K562 (cell line): ENCODE results near the gene NPFFR1. TPM values are rescaled to one million over a fixed set of nuclear protein-coding genes. Genes with fewer than 3 reads are reported as not detected.

ENCODE experiments used
- ATAC-seq: fragments of 200-7000 bp; cut with Tn5 transposase; 3 replicates; pipeline ENCODE4 v1.9.1; 2020; ENCODE audit warnings: moderate library complexity
- BruUV-seq: library from RNA; stranded (reverse); fragments of 400-500 nt; replicated peaks from 2 replicates; lab custom pipeline; 2021; lab: Mats Ljungman, UMichigan
- CTCF ChIA-PET: fragments of 300-600 bp; formaldehyde crosslinking; extraction: SDS; loops from one replicate; lab custom pipeline; 2021; ENCODE audit warnings: low intra/inter-chr PET ratio; lab: Yijun Ruan, JAX
- POLR2A ChIA-PET: fragments of 300-600, 350-650 bp; sonication (Branson Sonifier 250); formaldehyde crosslinking; extraction: SDS; loops from one replicate; lab custom pipeline; 2021; ENCODE audit warnings: antibody characterized with exemption, inconsistent platforms; lab: Yijun Ruan, JAX
- DNase-seq, 4 experiments: peaks; one replicate each; pipeline versions ENCODE4 v3.0.0 to v3.0.0-alpha.2; 2011 to 2018; ENCODE audit warnings: low spot score in 3 of 4, mixed read lengths in 3 of 4; ENCODE audit errors: extremely low read depth in 1 of 4
- FAIRE-seq: peaks from 2 replicates; lab custom pipeline; 2011; peaks lifted over from hg19 to GRCh38; lab: Jason Lieb, UNC
- H2AFZ ChIP-seq: 2 replicates; pipeline ENCODE4 v1.6.0; 2011; ENCODE audit warnings: low read depth, low read length, control low read depth, inconsistent platforms
- H3K27ac ChIP-seq: fragments of 200-600 bp; 3 replicates; pipeline ENCODE4 v1.8.0; 2011; ENCODE audit warnings: low read depth, mild to moderate bottlenecking, control low read depth, inconsistent platforms, low read length, moderate library complexity, mixed read lengths; ENCODE audit errors: extremely low read depth
- H3K27me3 ChIP-seq, 2 experiments: fragments of 300-600 bp in 1 of 2; 2 replicates in 1 of 2; 3 replicates in 1 of 2; pipeline versions ENCODE4 v1.6.0 to v1.8.0; 2011; ENCODE audit warnings: inconsistent platforms in 2 of 2, low read length in 2 of 2, mild to moderate bottlenecking in 1 of 2, mixed read lengths in 1 of 2, moderate library complexity in 1 of 2; ENCODE audit not compliant: control insufficient read depth in 2 of 2, insufficient read depth in 2 of 2
- H3K36me3 ChIP-seq: fragments of 300-600 bp; 3 replicates; pipeline ENCODE4 v1.8.0; 2011; ENCODE audit warnings: mild to moderate bottlenecking, low read length, inconsistent platforms; ENCODE audit not compliant: control insufficient read depth, insufficient read depth
- H3K4me1 ChIP-seq, 2 experiments: fragments of 200-600 bp in 1 of 2; replicated peaks in 1 of 2; 2 replicates in 1 of 2; 3 replicates in 1 of 2; pipeline versions ENCODE4 v1.5.1 to v1.8.0; 2011; ENCODE audit warnings: inconsistent platforms in 2 of 2, low read length in 2 of 2, mild to moderate bottlenecking in 1 of 2, mixed read lengths in 1 of 2, moderate library complexity in 1 of 2; ENCODE audit not compliant: control insufficient read depth in 2 of 2, insufficient read depth in 2 of 2
- H3K4me2 ChIP-seq: 2 replicates; pipeline ENCODE4 v1.6.1; 2011; ENCODE audit warnings: low read length, control low read depth, inconsistent platforms, mixed read lengths; ENCODE audit not compliant: insufficient read depth
- H3K4me3 ChIP-seq: fragments of 200-600 bp; sonication (generic), shearing (Covaris generic); 2 replicates; pipeline ENCODE4 v1.5.1; 2016; ENCODE audit warnings: control low read depth, inconsistent platforms
- H3K79me2 ChIP-seq: fragments of 200-600 bp; 3 replicates; pipeline ENCODE4 v1.8.0; 2011; ENCODE audit warnings: low read length, inconsistent platforms; ENCODE audit not compliant: control insufficient read depth, insufficient read depth
- H3K9ac ChIP-seq, 2 experiments: 2 replicates each; pipeline versions ENCODE4 v1.6.0 to v1.6.1; 2011; ENCODE audit warnings: low read depth in 2 of 2, low read length in 2 of 2, control low read depth in 1 of 2, inconsistent platforms in 1 of 2, mild to moderate bottlenecking in 1 of 2, mixed read lengths in 1 of 2; ENCODE audit not compliant: insufficient read depth in 1 of 2
- H3K9me1 ChIP-seq: one replicate; pipeline ENCODE4 v1.6.0; 2011; ENCODE audit warnings: inconsistent platforms, mild to moderate bottlenecking, low read length, moderate library complexity; ENCODE audit not compliant: control insufficient read depth, insufficient read depth
- H3K9me3 ChIP-seq: replicated peaks from 2 replicates; pipeline ENCODE4 v1.5.1; 2011; ENCODE audit warnings: low read depth, low read length, inconsistent platforms; ENCODE audit not compliant: control insufficient read depth, insufficient read depth
- H4K20me1 ChIP-seq: replicated peaks from 2 replicates; pipeline ENCODE4 v1.6.1; 2011; ENCODE audit warnings: low read length, inconsistent platforms, mixed read lengths; ENCODE audit not compliant: control insufficient read depth, insufficient read depth
- CCNT2 ChIP-seq: IDR thresholded peaks from 2 replicates; pipeline ENCODE4 v1.6.1; 2011; ENCODE audit warnings: borderline replicate concordance, low read depth, mild to moderate bottlenecking, moderate library complexity, mixed read lengths, low read length; ENCODE audit not compliant: insufficient read length; ENCODE audit errors: extremely low read depth
- ELF1 ChIP-seq: fragments of 200-800 bp; sonication (Bioruptor generic); IDR thresholded peaks from 2 replicates; pipeline ENCODE4 v1.6.1; 2016; ENCODE audit warnings: missing genetic modification characterization, missing compliant biosample characterization
- FUS ChIP-seq: fragments of 200-400 bp; formaldehyde crosslinking; optimal IDR thresholded peaks from 2 replicates; pipeline ENCODE3; 2017; ENCODE audit warnings: low read depth, low read length
- HDAC6 ChIP-seq: IDR thresholded peaks from 2 replicates; pipeline ENCODE4 v1.6.1; 2012; ENCODE audit warnings: low read depth, mild to moderate bottlenecking, control low read depth, inconsistent platforms, low read length, moderate library complexity
- HDAC8 ChIP-seq: fragments of 450-650 bp; IDR thresholded peaks from 2 replicates; pipeline ENCODE4 v1.6.1; 2016; ENCODE audit warnings: mild to moderate bottlenecking, missing genetic modification characterization, moderate library complexity, missing compliant biosample characterization
- ILF3 ChIP-seq: fragments of 450-650 bp; IDR thresholded peaks from 2 replicates; pipeline ENCODE4 v1.6.1; 2018; ENCODE audit warnings: antibody characterized with exemption, mild to moderate bottlenecking, moderate library complexity, borderline replicate concordance
- NR1H2 ChIP-seq: sonication (generic); formaldehyde crosslinking; IDR thresholded peaks from 2 replicates; pipeline ENCODE4 v1.4.0; 2020; ENCODE audit warnings: mild to moderate bottlenecking, missing genetic modification reagents
- SREBF2 ChIP-seq: sonication (generic); formaldehyde crosslinking; IDR thresholded peaks from 2 replicates; pipeline ENCODE4 v1.4.0; 2020; ENCODE audit warnings: mild to moderate bottlenecking, missing genetic modification reagents
- TAF15 ChIP-seq: fragments of 200-400 bp; formaldehyde crosslinking; IDR thresholded peaks from 2 replicates; pipeline ENCODE4 v1.6.1; 2017; ENCODE audit warnings: mild to moderate bottlenecking, low read depth, low read length, moderate library complexity
- ZNF217 ChIP-seq: sonication (generic); formaldehyde crosslinking; IDR thresholded peaks from 2 replicates; pipeline ENCODE4 v1.8.0; 2022; ENCODE audit warnings: mild to moderate bottlenecking, missing genetic modification reagents
- ZNF431 ChIP-seq: sonication (generic); formaldehyde crosslinking; IDR thresholded peaks from 2 replicates; pipeline ENCODE4 v1.8.0; 2022; ENCODE audit warnings: mild to moderate bottlenecking, missing genetic modification reagents
- ZSCAN29 ChIP-seq: fragments of 450-650 bp; IDR thresholded peaks from 2 replicates; pipeline ENCODE4 v1.6.1; 2017
- WGBS: fragments of 100-300 bp; shearing (Covaris generic); methylation state at CpG from one replicate; pipeline ENCODE4 v1.1.6; 2016; ENCODE audit warnings: low coverage, mixed read lengths; ENCODE audit not compliant: insufficient coverage; ENCODE audit errors: missing lambda C conversion rate; 5-methylcytosine and 5-hydroxymethylcytosine counted together
- in situ Hi-C: fragments of 300-500 bp; cut with MboI; formaldehyde crosslinking; loops from 4 replicates; pipeline ENCODE4 v1.15.0; 2018; ENCODE audit warnings: inconsistent platforms, mixed read lengths
- intact Hi-C: fragments of 100-400 bp; cut with micrococcal nuclease; formaldehyde crosslinking; loops from 2 replicates; pipeline ENCODE4 v1.14.2; 2022
- polyA plus RNA-seq, 8 experiments: library from polyadenylated mRNA; depleted of rRNA in 4 of 8; stranded (reverse) in 5 of 8; unstranded in 3 of 8; fragments of >200 nt; fragmentation: Nextera tagmentation in 2 of 8; fragmentation: Illumina TruSeq in 1 of 8; extraction: Ambion mirVana in 2 of 8; extraction: Trizol in 1 of 8; gene quantifications; 2 replicates each; pipeline versions ENCODE4 v1.2.1 to v1.2.3, GENCODE V29; 2011 to 2014; ENCODE audit warnings: inconsistent platforms in 1 of 8, missing spikeins in 1 of 8
- total RNA-seq, 7 experiments: library from RNA; depleted of rRNA in 6 of 7; stranded (reverse); fragments of >200 nt in 6 of 7; fragmentation: Illumina TruSeq in 2 of 7; extraction: Trizol in 2 of 7; gene quantifications; 2 replicates each; pipeline versions ENCODE4 v1.2.1 to v1.2.3, GENCODE V29; 2011 to 2021; ENCODE audit warnings: low replicate concordance in 1 of 7
- TF ChIP-seq, protein P1 (sequence below): fragments of 250-450 bp; sonication (Bioruptor Pico); IDR thresholded peaks from 2 replicates; pipeline ENCODE4 v1.4.0; 2020; ENCODE audit warnings: borderline replicate concordance
- TF ChIP-seq, protein P2 (sequence below): IDR thresholded peaks from 2 replicates; pipeline ENCODE4 v1.6.1; 2011; ENCODE audit warnings: borderline replicate concordance, low read depth, mild to moderate bottlenecking, moderate library complexity, low read length; ENCODE audit not compliant: insufficient read depth, poor library complexity, severe bottlenecking
- TF ChIP-seq, protein P3 (sequence below), 2 experiments: fragments of 450-650 bp in 1 of 2; sonication (generic) in 1 of 2; formaldehyde crosslinking in 1 of 2; IDR thresholded peaks in 1 of 2; conservative IDR thresholded peaks in 1 of 2; 2 replicates each; pipeline versions ENCODE4 v1.6.1 to v1.8.1; 2016 to 2023; ENCODE audit warnings: mild to moderate bottlenecking in 2 of 2, moderate library complexity in 2 of 2, inconsistent platforms in 1 of 2, missing genetic modification reagents in 1 of 2
- TF ChIP-seq, protein P4 (sequence below): sonication (generic); formaldehyde crosslinking; IDR thresholded peaks from 2 replicates; pipeline ENCODE4 v1.5.0; 2020; ENCODE audit warnings: missing genetic modification reagents

Gene NPFFR1
- total and polyA plus RNA-seq, 9 of the 15 experiments (the other 6 are each of a cell fraction or from before 2014, with no cell fraction given), result under 0.01 TPM; not detected in 8

DNA sequence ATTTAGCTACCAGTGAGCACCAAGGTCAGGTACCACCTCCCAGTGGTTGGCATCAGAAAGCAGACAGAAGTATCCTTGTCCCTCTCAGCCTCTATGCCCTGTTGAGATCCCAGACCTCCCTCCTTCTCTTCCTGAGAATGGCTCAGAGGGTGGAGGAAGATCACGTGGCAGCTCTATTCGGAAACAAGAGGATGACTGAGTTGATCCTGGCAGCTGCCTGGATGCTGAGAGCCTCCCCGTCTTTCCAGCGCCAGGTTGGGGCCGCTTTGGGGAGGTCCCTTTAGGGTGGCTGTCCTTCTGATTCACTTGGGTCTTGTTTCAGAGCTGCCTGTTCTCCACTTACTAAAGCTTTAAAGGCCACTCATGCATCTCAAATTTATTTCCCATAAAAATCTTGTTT lies 36.9 kb upstream of the NPFFR1 start:
- no peaks in the 10 kb centered on the region for H3K36me3 ChIP-seq
- WGBS, result 45% methylated on average over 5 of the region's 5 CpGs
- peaks cover 27% of the 10 kb centered on the region for H4K20me1 ChIP-seq
- FAIRE-seq, result no peak
- no peaks in the 10 kb centered on the region; a peak in 1 of 5 replicates for H3K27me3 ChIP-seq
- ChIA-PET POLR2A (interaction anchor here (0.7 to 2.0 kb wide), 7 partner anchors 10 to 115 kb away, joined by 3 to 4 read pairs (median 3); no protein-coding TSS in a partner anchor), CTCF (no interaction called here)
- in situ Hi-C loops, result no loop called here
- no peaks in the 10 kb centered on the region for H3K9me3 ChIP-seq
- peaks cover 0 to 23% of the 10 kb centered on the region in 2 experiments; a peak in 3 of 5 replicates for H3K4me1 ChIP-seq
- no peaks in the 10 kb centered on the region for H3K9me1 ChIP-seq
- H3K9ac ChIP-seq, result no peak overlapping the region
- no TSS peak for BruUV-seq
- TF ChIP-seq, protein P1, sequence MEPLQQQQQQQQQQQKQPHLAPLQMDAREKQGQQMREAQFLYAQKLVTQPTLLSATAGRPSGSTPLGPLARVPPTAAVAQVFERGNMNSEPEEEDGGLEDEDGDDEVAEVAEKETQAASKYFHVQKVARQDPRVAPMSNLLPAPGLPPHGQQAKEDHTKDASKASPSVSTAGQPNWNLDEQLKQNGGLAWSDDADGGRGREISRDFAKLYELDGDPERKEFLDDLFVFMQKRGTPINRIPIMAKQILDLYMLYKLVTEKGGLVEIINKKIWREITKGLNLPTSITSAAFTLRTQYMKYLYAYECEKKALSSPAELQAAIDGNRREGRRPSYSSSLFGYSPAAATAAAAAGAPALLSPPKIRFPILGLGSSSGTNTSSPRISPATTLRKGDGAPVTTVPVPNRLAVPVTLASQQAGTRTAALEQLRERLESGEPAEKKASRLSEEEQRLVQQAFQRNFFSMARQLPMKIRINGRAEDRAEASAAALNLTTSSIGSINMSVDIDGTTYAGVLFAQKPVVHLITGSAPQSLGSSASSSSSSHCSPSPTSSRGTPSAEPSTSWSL (CRISPR knock-in tag), result no peak
- no peak for TF ChIP-seq FUS
- TF ChIP-seq ZNF431 (CRISPR knock-in tag), result no peak
- TF ChIP-seq TAF15, result no peak
- no peak for TF ChIP-seq SREBF2
- TF ChIP-seq, protein P2, sequence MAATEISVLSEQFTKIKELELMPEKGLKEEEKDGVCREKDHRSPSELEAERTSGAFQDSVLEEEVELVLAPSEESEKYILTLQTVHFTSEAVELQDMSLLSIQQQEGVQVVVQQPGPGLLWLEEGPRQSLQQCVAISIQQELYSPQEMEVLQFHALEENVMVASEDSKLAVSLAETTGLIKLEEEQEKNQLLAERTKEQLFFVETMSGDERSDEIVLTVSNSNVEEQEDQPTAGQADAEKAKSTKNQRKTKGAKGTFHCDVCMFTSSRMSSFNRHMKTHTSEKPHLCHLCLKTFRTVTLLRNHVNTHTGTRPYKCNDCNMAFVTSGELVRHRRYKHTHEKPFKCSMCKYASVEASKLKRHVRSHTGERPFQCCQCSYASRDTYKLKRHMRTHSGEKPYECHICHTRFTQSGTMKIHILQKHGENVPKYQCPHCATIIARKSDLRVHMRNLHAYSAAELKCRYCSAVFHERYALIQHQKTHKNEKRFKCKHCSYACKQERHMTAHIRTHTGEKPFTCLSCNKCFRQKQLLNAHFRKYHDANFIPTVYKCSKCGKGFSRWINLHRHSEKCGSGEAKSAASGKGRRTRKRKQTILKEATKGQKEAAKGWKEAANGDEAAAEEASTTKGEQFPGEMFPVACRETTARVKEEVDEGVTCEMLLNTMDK, result no peak
- no peak for TF ChIP-seq HDAC8 (tag)
- TF ChIP-seq ZNF217 (CRISPR knock-in tag), result no peak
- no peak for TF ChIP-seq ZSCAN29
- TF ChIP-seq HDAC6, result no peak
- TF ChIP-seq NR1H2 (CRISPR knock-in tag), result no peak
- no peak for TF ChIP-seq ELF1
- TF ChIP-seq CCNT2, result no peak
- TF ChIP-seq, protein P3, sequence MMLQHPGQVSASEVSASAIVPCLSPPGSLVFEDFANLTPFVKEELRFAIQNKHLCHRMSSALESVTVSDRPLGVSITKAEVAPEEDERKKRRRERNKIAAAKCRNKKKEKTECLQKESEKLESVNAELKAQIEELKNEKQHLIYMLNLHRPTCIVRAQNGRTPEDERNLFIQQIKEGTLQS (IDR thresholded peaks at IDR 0.05), result no peak
- TF ChIP-seq, protein P3 (CRISPR knock-in tag; conservative IDR thresholded peaks at IDR 0.05), result no peak
- no peak for TF ChIP-seq ILF3
- TF ChIP-seq, protein P4, sequence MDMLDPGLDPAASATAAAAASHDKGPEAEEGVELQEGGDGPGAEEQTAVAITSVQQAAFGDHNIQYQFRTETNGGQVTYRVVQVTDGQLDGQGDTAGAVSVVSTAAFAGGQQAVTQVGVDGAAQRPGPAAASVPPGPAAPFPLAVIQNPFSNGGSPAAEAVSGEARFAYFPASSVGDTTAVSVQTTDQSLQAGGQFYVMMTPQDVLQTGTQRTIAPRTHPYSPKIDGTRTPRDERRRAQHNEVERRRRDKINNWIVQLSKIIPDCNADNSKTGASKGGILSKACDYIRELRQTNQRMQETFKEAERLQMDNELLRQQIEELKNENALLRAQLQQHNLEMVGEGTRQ, result no peak
- no peak for DNase-seq
- H3K4me3 ChIP-seq, result no peak overlapping the region
- H2AFZ ChIP-seq, result no peak overlapping the region
- no peak overlapping the region for H3K4me2 ChIP-seq
- no peak overlapping the region for H3K27ac ChIP-seq
- H3K79me2 ChIP-seq, result no peaks in the 10 kb centered on the region
- ATAC-seq, result no peak
- intact Hi-C loops, result no loop called here
